GM23338 (cell line): Measurements from ENCODE around the gene SLC15A4. TPM values are rescaled to one million over a fixed set of nuclear protein-coding genes. Genes with fewer than 3 reads are reported as not detected.

Experiments
- JUNB ChIP-seq: IDR thresholded peaks from one replicate; pipeline ENCODE4 v1.6.1; 2016; ENCODE audit warnings: antibody characterized with exemption; ENCODE audit not compliant: unreplicated experiment
- NANOG ChIP-seq: IDR thresholded peaks from 2 replicates; pipeline ENCODE4 v1.6.1; 2016; ENCODE audit warnings: antibody characterized with exemption, borderline replicate concordance
- POLR2AphosphoS5 ChIP-seq: IDR thresholded peaks from 2 replicates; pipeline ENCODE4 v1.6.1; 2016; ENCODE audit warnings: antibody characterized with exemption, low read depth
- STAT1 ChIP-seq: IDR thresholded peaks from one replicate; pipeline ENCODE4 v1.6.1; 2016; ENCODE audit warnings: antibody characterized with exemption; ENCODE audit not compliant: unreplicated experiment
- ZNF114 ChIP-seq: fragments of 250-450 bp; sonication (Bioruptor Pico); IDR thresholded peaks from 2 replicates; pipeline ENCODE4 v1.5.0; 2020; ENCODE audit warnings: mild to moderate bottlenecking, moderate library complexity
- polyA plus RNA-seq: library from polyadenylated mRNA; unstranded; fragments of >200 nt; fragmentation: Nextera tagmentation; extraction: Ambion mirVana; gene quantifications from 2 replicates; pipeline ENCODE4 v1.2.1, GENCODE V29; 2016
- total RNA-seq: library from RNA; depleted of rRNA; stranded (reverse); fragments of >200 nt; shearing (Covaris generic); gene quantifications from 2 replicates; pipeline ENCODE4 v1.2.3, GENCODE V29; 2014
- TF ChIP-seq, protein P1 (sequence below): fragments of 250-450 bp; sonication (Bioruptor Pico); IDR thresholded peaks from 2 replicates; pipeline ENCODE4 v1.5.0; 2020; ENCODE audit warnings: mild to moderate bottlenecking, moderate library complexity
- TF ChIP-seq, protein P2 (sequence below): IDR thresholded peaks from 2 replicates; pipeline ENCODE4 v1.6.1; 2016; ENCODE audit warnings: antibody characterized with exemption

The SLC15A4 gene
- total and polyA plus RNA-seq, 2 experiments from 2014 or later = 7.7 to 30.3 TPM

DNA sequence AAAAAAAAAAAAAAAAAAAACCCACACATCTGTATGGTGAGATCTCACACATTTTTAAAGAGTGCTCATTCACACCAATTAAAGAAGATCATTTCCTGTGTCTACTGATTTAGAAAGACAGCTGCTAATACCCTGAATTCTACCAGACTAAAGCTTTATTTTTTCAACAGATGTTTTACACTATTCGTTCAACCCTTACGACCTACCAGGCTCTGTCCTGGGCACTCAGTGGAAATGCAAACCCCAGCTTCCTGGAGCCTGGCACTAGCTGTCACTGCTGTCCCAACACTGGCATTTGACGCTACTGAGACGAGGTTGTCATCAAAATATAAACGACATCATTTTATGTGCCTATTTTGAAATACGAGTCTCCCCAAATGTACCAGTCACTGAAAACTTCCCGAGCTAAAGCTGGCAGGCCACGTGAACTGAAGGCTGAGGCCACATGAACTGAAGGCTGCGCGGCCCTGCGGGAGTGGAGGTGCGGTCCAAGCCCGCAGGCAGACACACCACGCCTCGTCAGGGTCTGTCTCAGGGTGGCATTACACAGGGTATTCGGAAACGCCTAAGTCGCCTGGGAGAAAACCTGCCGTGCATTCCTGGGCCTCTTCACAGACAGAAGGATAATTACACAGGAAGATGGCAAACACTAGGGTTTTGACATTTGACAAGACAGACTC, 27.2 kb downstream of the SLC15A4 start (continued):
- TF ChIP-seq, protein P1, sequence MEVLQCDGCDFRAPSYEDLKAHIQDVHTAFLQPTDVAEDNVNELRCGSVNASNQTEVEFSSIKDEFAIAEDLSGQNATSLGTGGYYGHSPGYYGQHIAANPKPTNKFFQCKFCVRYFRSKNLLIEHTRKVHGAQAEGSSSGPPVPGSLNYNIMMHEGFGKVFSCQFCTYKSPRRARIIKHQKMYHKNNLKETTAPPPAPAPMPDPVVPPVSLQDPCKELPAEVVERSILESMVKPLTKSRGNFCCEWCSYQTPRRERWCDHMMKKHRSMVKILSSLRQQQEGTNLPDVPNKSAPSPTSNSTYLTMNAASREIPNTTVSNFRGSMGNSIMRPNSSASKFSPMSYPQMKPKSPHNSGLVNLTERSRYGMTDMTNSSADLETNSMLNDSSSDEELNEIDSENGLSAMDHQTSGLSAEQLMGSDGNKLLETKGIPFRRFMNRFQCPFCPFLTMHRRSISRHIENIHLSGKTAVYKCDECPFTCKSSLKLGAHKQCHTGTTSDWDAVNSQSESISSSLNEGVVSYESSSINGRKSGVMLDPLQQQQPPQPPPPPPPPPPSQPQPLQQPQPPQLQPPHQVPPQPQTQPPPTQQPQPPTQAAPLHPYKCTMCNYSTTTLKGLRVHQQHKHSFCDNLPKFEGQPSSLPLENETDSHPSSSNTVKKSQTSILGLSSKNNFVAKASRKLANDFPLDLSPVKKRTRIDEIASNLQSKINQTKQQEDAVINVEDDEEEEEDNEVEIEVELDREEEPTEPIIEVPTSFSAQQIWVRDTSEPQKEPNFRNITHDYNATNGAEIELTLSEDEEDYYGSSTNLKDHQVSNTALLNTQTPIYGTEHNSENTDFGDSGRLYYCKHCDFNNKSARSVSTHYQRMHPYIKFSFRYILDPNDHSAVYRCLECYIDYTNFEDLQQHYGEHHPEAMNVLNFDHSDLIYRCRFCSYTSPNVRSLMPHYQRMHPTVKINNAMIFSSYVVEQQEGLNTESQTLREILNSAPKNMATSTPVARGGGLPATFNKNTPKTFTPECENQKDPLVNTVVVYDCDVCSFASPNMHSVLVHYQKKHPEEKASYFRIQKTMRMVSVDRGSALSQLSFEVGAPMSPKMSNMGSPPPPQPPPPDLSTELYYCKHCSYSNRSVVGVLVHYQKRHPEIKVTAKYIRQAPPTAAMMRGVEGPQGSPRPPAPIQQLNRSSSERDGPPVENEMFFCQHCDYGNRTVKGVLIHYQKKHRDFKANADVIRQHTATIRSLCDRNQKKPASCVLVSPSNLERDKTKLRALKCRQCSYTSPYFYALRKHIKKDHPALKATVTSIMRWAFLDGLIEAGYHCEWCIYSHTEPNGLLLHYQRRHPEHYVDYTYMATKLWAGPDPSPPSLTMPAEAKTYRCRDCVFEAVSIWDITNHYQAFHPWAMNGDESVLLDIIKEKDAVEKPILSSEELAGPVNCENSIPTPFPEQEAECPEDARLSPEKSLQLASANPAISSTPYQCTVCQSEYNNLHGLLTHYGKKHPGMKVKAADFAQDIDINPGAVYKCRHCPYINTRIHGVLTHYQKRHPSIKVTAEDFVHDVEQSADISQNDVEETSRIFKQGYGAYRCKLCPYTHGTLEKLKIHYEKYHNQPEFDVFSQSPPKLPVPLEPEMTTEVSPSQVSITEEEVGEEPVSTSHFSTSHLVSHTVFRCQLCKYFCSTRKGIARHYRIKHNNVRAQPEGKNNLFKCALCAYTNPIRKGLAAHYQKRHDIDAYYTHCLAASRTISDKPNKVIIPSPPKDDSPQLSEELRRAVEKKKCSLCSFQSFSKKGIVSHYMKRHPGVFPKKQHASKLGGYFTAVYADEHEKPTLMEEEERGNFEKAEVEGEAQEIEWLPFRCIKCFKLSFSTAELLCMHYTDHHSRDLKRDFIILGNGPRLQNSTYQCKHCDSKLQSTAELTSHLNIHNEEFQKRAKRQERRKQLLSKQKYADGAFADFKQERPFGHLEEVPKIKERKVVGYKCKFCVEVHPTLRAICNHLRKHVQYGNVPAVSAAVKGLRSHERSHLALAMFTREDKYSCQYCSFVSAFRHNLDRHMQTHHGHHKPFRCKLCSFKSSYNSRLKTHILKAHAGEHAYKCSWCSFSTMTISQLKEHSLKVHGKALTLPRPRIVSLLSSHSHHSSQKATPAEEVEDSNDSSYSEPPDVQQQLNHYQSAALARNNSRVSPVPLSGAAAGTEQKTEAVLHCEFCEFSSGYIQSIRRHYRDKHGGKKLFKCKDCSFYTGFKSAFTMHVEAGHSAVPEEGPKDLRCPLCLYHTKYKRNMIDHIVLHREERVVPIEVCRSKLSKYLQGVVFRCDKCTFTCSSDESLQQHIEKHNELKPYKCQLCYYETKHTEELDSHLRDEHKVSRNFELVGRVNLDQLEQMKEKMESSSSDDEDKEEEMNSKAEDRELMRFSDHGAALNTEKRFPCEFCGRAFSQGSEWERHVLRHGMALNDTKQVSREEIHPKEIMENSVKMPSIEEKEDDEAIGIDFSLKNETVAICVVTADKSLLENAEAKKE (CRISPR knock-in tag) = no peak
- TF ChIP-seq POLR2AphosphoS5 (no peak), JUNB (no peak), ZNF114 (CRISPR knock-in tag) (no peak), NANOG (no peak), STAT1 (no peak)
- TF ChIP-seq, protein P2, sequence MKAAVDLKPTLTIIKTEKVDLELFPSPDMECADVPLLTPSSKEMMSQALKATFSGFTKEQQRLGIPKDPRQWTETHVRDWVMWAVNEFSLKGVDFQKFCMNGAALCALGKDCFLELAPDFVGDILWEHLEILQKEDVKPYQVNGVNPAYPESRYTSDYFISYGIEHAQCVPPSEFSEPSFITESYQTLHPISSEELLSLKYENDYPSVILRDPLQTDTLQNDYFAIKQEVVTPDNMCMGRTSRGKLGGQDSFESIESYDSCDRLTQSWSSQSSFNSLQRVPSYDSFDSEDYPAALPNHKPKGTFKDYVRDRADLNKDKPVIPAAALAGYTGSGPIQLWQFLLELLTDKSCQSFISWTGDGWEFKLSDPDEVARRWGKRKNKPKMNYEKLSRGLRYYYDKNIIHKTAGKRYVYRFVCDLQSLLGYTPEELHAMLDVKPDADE = no peak
